Colonic mucosa (tissue), 4 donors: ENCODE data around the gene TSPAN5. TPM values are rescaled to one million over a fixed set of nuclear protein-coding genes. Genes with fewer than 3 reads are reported as not detected.

Source experiments
- DNase-seq: peaks from one replicate; pipeline ENCODE4 v3.0.0-alpha.2; 2020
- H3K27ac ChIP-seq: fragments of 200-600 bp; one replicate; pipeline ENCODE4 v1.8.0; 2021
- H3K27me3 ChIP-seq: fragments of 200-600 bp; one replicate; pipeline ENCODE4 v1.8.0; 2021
- H3K36me3 ChIP-seq: fragments of 200-600 bp; one replicate; pipeline ENCODE4 v1.8.0; 2021
- H3K4me1 ChIP-seq: fragments of 200-600 bp; one replicate; pipeline ENCODE4 v1.8.0; 2021; ENCODE audit warnings: mild to moderate bottlenecking
- H3K4me3 ChIP-seq: fragments of 200-600 bp; one replicate; pipeline ENCODE4 v1.8.0; 2021
- H3K9ac ChIP-seq, 2 donors: one replicate each; pipeline ENCODE4 v1.7.0; 2013; ENCODE audit warnings: control low read depth in 2 of 2, low read depth in 2 of 2, low read length in 2 of 2
- H3K9me3 ChIP-seq: fragments of 200-600 bp; one replicate; pipeline ENCODE4 v1.8.0; 2021
- CTCF ChIP-seq: fragments of 200-600 bp; IDR thresholded peaks from one replicate; pipeline ENCODE4 v1.8.0; 2022; ENCODE audit warnings: antibody characterized with exemption, mild to moderate bottlenecking
- intact Hi-C: fragments of 100-400 bp; cut with DNase I; formaldehyde crosslinking; loops from one replicate; pipeline ENCODE4 v1.14.1; 2022
- total RNA-seq, 2 donors: library from RNA; stranded (reverse); fragmentation: NEBNext Ultra II Directional in 1 of 2; extraction: Animal tissue kit (Norgen Biotek cat#: 25700) in 1 of 2; gene quantifications; one replicate each; pipeline ENCODE4 v1.2.1, GENCODE V29; 2021
- donor health status: healthy.
- donor health status: DM: no; HTN: no; CAD: no.
- donor health status: DM: no; HTN: no; CAD: no.

The TSPAN5 gene
- total RNA-seq, 2 donors from 2014 or later: 5.3 to 5.6 TPM

- H3K4me1 ChIP-seq: no peaks in the 10 kb centered on the region
- H3K27ac ChIP-seq: no peak overlapping the region
- H3K27me3 ChIP-seq: no peaks in the 10 kb centered on the region
- H3K36me3 ChIP-seq: no peaks in the 10 kb centered on the region
- intact Hi-C loops: no loop called here
- no peak for TF ChIP-seq CTCF
- no peak overlapping the region for H3K4me3 ChIP-seq
- H3K9ac ChIP-seq: no peak overlapping the region
- DNase-seq: no peak
- H3K9me3 ChIP-seq: no peaks in the 10 kb centered on the region
Measured at GRCh38 chr4:98570151-98570797, 88.1 kb downstream of the TSPAN5 start.

GRCh38 chr4:98568941-98569663 lies 89.3 kb downstream of the TSPAN5 start:
- Histone ChIP-seq H3K27ac (no peak overlapping the region), H3K27me3 (no peaks in the 10 kb centered on the region), H3K36me3 (no peaks in the 10 kb centered on the region), H3K4me3 (no peak overlapping the region), H3K9me3 (no peaks in the 10 kb centered on the region), H3K9ac (no peak overlapping the region), H3K4me1 (no peaks in the 10 kb centered on the region)
- intact Hi-C loops: no loop called here
- no peak for TF ChIP-seq CTCF
- no peak for DNase-seq

GRCh38 chr4:98567611-98568010 lies 90.8 kb downstream of the TSPAN5 start:
- Histone ChIP-seq H3K9ac (no peak overlapping the region), H3K9me3 (no peaks in the 10 kb centered on the region), H3K36me3 (no peaks in the 10 kb centered on the region), H3K27me3 (no peaks in the 10 kb centered on the region), H3K4me1 (no peaks in the 10 kb centered on the region), H3K27ac (no peak overlapping the region), H3K4me3 (no peak overlapping the region)
- intact Hi-C loops: no loop called here
- no peak for TF ChIP-seq CTCF
- DNase-seq: no peak

- no peak overlapping the region for H3K9ac ChIP-seq
- DNase-seq: no peak
- no peaks in the 10 kb centered on the region for H3K27me3 ChIP-seq
- no peak for TF ChIP-seq CTCF
- H3K4me1 ChIP-seq: no peaks in the 10 kb centered on the region
- H3K27ac ChIP-seq: no peak overlapping the region
- H3K9me3 ChIP-seq: no peaks in the 10 kb centered on the region
- no peak overlapping the region for H3K4me3 ChIP-seq
- intact Hi-C loops: no loop called here
- no peaks in the 10 kb centered on the region for H3K36me3 ChIP-seq
Measured at GRCh38 chr4:98566361-98567008, 91.9 kb downstream of the TSPAN5 start.

GRCh38 chr4:98565681-98566301 lies 92.6 kb downstream of the TSPAN5 start:
- Histone ChIP-seq H3K27me3 (no peaks in the 10 kb centered on the region), H3K9me3 (no peaks in the 10 kb centered on the region), H3K4me3 (no peak overlapping the region), H3K4me1 (no peaks in the 10 kb centered on the region), H3K27ac (no peak overlapping the region), H3K9ac (no peak overlapping the region), H3K36me3 (no peaks in the 10 kb centered on the region)
- no peak for TF ChIP-seq CTCF
- intact Hi-C loops: no loop called here
- no peak for DNase-seq
